ENCODE data around the gene BRF1.
"Not testable (repeated sequence)": the region's sequence is repeated elsewhere in the genome, so short reads cannot be mapped to it uniquely, and the experiment has no call there.

BRF1 gene

DNA sequence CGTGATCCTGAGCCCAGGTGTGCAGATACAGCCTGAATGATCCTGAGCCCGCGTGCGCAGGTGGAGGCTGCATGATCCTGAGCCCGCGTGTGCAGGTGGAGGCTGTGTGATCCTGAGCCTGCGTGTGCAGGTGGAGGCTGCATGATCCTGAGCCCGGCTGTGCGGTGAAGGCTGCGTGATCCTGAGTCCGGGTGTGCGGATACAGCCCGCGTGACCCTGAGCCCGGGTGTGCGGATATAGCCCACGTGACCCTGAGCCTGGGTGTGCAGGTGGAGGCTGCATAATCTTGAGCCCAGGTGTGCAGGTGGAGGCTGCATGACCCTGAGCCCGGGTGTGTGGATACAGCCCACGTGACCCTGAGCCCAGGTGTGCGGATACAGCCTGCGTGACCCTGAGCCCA lies 20.3 kb downstream of the BRF1 start:
- Histone ChIP-seq H3K9me3 (ENCODE audit: control insufficient read depth in 5 of 5, low read length in 5 of 5) (no peaks in the 10 kb centered on the region), H3K9ac (ENCODE audit: low read length in 5 of 5) (no peak overlapping the region), H3K4me3 (ENCODE audit: low read depth in 1 of 5, low read length in 5 of 5) (no peak overlapping the region), H3K27me3 (ENCODE audit: control insufficient read depth in 5 of 5, insufficient read depth in 4 of 5, low read length in 5 of 5) (no peaks in the 10 kb centered on the region), H3K27ac (ENCODE audit: low read depth, low read length) (no peak overlapping the region), H3K4me1 (ENCODE audit: control insufficient read depth in 5 of 5, insufficient read depth in 5 of 5, low read length in 5 of 5) (peaks cover 0 to 50% (median 26%) of the 10 kb centered on the region in 5 donors), H3K36me3 (ENCODE audit: control insufficient read depth in 5 of 5, insufficient read depth in 5 of 5, low read length in 5 of 5) (peaks cover 0 to 15% (median 3%) of the 10 kb centered on the region in 5 donors)

DNA sequence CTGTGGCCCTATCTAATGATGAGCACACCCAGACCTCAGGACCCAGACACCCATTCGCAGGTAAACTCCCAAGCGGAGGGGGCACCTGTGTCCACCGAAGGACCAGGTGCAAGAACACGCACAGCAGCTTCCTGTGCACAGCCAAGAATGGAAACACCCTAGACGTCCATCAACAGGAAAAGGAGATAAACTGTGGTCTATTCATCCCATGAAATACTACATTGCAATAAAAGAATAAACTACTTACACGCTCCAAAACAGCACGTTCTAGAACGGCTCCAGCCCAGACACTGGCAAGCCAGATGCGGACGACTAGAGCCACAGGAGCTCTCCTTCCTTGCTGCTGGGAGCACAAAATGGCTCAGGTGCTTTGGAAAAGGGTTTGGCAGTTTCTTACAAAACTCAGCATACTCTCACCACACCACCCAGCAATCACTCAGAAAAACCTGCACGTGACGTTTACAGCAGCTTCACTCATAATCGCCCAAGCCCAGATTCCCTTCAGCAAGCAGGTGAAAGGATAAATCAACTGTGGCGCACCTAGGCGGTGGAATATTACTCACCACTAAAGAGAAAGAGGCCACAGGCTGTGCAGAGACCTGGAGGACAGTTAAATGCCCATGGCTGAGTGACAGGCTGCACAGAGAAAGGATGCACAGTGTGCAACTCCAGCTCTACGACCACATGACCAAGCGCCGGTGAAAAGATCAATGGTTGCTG lies 21.0 kb downstream of the BRF1 start:
- H3K4me1 ChIP-seq (ENCODE audit: control insufficient read depth in 5 of 5, insufficient read depth in 5 of 5, low read length in 5 of 5), result peaks cover 3 to 54% (median 29%) of the 10 kb centered on the region in 5 donors
- H3K4me3 ChIP-seq (ENCODE audit: low read depth in 1 of 5, low read length in 5 of 5), result no peak overlapping the region
- no peak overlapping the region for H3K9ac ChIP-seq (ENCODE audit: low read length in 5 of 5)
- H3K27me3 ChIP-seq (ENCODE audit: control insufficient read depth in 5 of 5, insufficient read depth in 4 of 5, low read length in 5 of 5), result no peaks in the 10 kb centered on the region
- H3K36me3 ChIP-seq (ENCODE audit: control insufficient read depth in 5 of 5, insufficient read depth in 5 of 5, low read length in 5 of 5), result peaks cover 0 to 15% (median 3%) of the 10 kb centered on the region in 5 donors
- H3K9me3 ChIP-seq (ENCODE audit: control insufficient read depth in 5 of 5, low read length in 5 of 5), result no peaks in the 10 kb centered on the region
- no peak overlapping the region for H3K27ac ChIP-seq (ENCODE audit: low read depth, low read length)

DNA sequence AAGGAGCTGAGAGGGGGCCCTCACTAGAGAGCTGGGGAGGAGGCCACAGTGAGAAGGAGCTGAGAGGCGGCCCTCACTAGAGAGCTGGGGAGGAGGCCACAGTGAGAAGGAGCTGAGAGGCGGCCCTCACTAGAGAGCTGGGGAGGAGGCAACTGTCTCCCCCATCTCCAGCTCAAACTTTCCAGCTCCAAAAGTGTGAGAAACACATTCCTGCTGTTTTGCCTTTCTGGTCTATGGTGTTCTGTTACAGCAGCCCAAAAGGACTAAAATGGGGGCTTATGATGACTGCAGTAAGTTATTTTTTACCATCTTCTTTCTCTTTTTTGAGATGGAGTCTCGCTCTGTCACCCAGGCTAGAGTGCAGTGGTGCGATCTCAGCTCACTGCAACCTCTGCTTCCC lies 23.4 kb downstream of the BRF1 start:
- not testable (repeated sequence) for H3K4me3 ChIP-seq (ENCODE audit: low read depth in 1 of 5, low read length in 5 of 5); H3K27me3 ChIP-seq (ENCODE audit: control insufficient read depth in 5 of 5, insufficient read depth in 4 of 5, low read length in 5 of 5); H3K9me3 ChIP-seq (ENCODE audit: control insufficient read depth in 5 of 5, low read length in 5 of 5); H3K36me3 ChIP-seq (ENCODE audit: control insufficient read depth in 5 of 5, insufficient read depth in 5 of 5, low read length in 5 of 5)
- H3K4me1 ChIP-seq (ENCODE audit: control insufficient read depth in 5 of 5, insufficient read depth in 5 of 5, low read length in 5 of 5), result peaks cover 6 to 57% (median 30%) of the 10 kb centered on the region in 5 donors
- H3K9ac ChIP-seq (ENCODE audit: low read length in 5 of 5), result peak overlapping the region in 1 of 5 donors; percentile 25
- peak overlapping the region; percentile 50 for H3K27ac ChIP-seq (ENCODE audit: low read depth, low read length)

DNA sequence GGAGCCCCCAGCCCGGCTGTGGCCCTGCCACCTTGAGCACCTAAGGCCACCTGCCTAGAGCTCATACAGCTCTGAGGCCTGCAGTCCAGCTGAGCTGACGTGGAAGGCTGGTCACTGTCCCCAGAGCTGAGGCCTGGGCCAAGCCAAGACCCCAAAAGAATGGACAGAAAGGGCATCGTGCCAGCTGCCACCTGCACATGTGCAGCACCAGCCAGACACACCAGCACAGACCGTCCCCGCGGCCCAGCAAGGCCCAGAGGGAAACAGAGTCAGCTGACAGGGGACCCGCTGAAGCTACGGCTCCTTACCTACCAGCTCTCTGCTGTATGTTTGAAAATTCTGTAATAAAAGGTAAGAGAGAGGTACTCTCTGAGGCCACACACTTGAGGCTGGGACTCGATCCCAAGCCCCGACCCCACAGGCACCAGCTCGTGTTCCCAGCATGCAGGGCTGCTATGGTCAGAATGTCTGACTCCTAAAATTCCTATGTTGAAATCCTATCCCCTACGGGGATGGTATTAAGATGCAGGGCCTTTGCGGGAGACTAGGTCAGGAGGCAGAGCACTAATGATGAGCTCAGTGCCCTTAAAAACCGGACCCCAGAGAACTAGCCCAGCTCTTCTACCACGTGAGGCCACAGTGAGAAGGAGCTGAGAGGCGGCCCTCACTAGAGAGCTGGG lies 25.4 kb downstream of the BRF1 start:
- peaks cover 0 to 17% (median 9%) of the 10 kb centered on the region in 5 donors for H3K36me3 ChIP-seq (ENCODE audit: control insufficient read depth in 5 of 5, insufficient read depth in 5 of 5, low read length in 5 of 5)
- H3K27ac ChIP-seq (ENCODE audit: low read depth, low read length), result peak overlapping the region; percentile 90
- H3K4me1 ChIP-seq (ENCODE audit: control insufficient read depth in 5 of 5, insufficient read depth in 5 of 5, low read length in 5 of 5), result peaks cover 6 to 50% (median 26%) of the 10 kb centered on the region in 5 donors
- H3K9me3 ChIP-seq (ENCODE audit: control insufficient read depth in 5 of 5, low read length in 5 of 5), result no peaks in the 10 kb centered on the region
- H3K9ac ChIP-seq (ENCODE audit: low read length in 5 of 5), result peak overlapping the region in 2 of 5 donors; percentile 8 to 41
- H3K27me3 ChIP-seq (ENCODE audit: control insufficient read depth in 5 of 5, insufficient read depth in 4 of 5, low read length in 5 of 5), result no peaks in the 10 kb centered on the region
- peak overlapping the region in 1 of 5 donors; percentile 3 for H3K4me3 ChIP-seq (ENCODE audit: low read depth in 1 of 5, low read length in 5 of 5)

DNA sequence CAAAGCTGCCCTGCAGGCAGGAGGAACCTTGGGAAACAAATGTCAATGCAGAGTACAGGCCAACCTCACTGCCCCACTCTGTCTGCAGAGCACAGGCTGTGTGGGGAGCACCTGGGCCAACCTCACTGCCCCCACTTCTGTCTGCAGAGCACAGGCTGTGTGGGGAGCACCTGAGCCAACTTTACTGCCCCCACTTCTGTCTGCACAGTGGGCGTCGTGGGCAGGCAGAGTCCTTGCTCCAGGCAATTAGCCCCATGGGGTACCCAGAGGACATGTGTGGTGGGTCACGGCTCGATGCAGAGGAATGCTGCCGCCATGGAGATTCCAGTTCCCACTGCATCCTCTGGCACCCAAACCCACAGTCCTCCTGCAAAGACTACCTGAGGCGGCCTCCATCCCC lies 26.2 kb downstream of the BRF1 start:
- no peak overlapping the region for H3K9ac ChIP-seq (ENCODE audit: low read length in 5 of 5)
- H3K27ac ChIP-seq (ENCODE audit: low read depth, low read length), result peak overlapping the region; percentile 90
- no peaks in the 10 kb centered on the region for H3K27me3 ChIP-seq (ENCODE audit: control insufficient read depth in 5 of 5, insufficient read depth in 4 of 5, low read length in 5 of 5)
- peaks cover 6 to 50% (median 26%) of the 10 kb centered on the region in 5 donors for H3K4me1 ChIP-seq (ENCODE audit: control insufficient read depth in 5 of 5, insufficient read depth in 5 of 5, low read length in 5 of 5)
- no peak overlapping the region for H3K4me3 ChIP-seq (ENCODE audit: low read depth in 1 of 5, low read length in 5 of 5)
- no peaks in the 10 kb centered on the region for H3K9me3 ChIP-seq (ENCODE audit: control insufficient read depth in 5 of 5, low read length in 5 of 5)
- H3K36me3 ChIP-seq (ENCODE audit: control insufficient read depth in 5 of 5, insufficient read depth in 5 of 5, low read length in 5 of 5), result peaks cover 0 to 13% (median 8%) of the 10 kb centered on the region in 5 donors

- no peak overlapping the region for H3K27ac ChIP-seq (ENCODE audit: low read depth, low read length)
- no peak overlapping the region for H3K4me3 ChIP-seq (ENCODE audit: low read depth in 1 of 5, low read length in 5 of 5)
- peaks cover 0 to 24% (median 23%) of the 10 kb centered on the region in 5 donors for H3K36me3 ChIP-seq (ENCODE audit: control insufficient read depth in 5 of 5, insufficient read depth in 5 of 5, low read length in 5 of 5)
Measured at GRCh38 chr14:105273062-105273461, 27.7 kb downstream of the BRF1 start.

DNA sequence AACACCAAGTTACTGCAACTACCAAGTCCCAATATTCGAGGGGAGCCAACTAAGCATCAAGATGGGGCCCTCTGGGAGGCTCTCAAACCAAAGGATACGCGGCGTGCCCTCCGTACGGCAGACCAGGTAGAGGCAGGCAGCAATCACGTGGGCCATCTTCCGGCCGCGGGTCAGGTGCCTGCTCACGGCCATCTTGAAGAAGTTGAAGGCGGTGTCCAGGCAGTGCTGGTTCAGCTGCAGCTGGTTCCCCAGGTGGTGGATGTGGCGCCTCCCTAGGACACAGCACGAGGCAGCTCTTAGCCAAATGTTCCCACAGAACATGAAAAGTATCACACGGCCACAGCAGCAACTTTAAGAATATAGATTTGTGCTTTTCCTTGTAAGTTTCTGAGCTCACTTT lies 28.2 kb downstream of the BRF1 start:
- no peaks in the 10 kb centered on the region for H3K27me3 ChIP-seq (ENCODE audit: control insufficient read depth in 5 of 5, insufficient read depth in 4 of 5, low read length in 5 of 5)
- no peak overlapping the region for H3K9ac ChIP-seq (ENCODE audit: low read length in 5 of 5)
- H3K27ac ChIP-seq (ENCODE audit: low read depth, low read length), result no peak overlapping the region
- H3K9me3 ChIP-seq (ENCODE audit: control insufficient read depth in 5 of 5, low read length in 5 of 5), result no peaks in the 10 kb centered on the region
- H3K4me3 ChIP-seq (ENCODE audit: low read depth in 1 of 5, low read length in 5 of 5), result no peak overlapping the region
- peaks cover 6 to 42% (median 22%) of the 10 kb centered on the region in 5 donors for H3K4me1 ChIP-seq (ENCODE audit: control insufficient read depth in 5 of 5, insufficient read depth in 5 of 5, low read length in 5 of 5)
- peaks cover 0 to 28% (median 24%) of the 10 kb centered on the region in 5 donors for H3K36me3 ChIP-seq (ENCODE audit: control insufficient read depth in 5 of 5, insufficient read depth in 5 of 5, low read length in 5 of 5)

More at GRCh38 chr14:105273062-105273461, 27.7 kb downstream of the BRF1 start:
- Histone ChIP-seq H3K9me3 (ENCODE audit: control insufficient read depth in 5 of 5, low read length in 5 of 5) (no peaks in the 10 kb centered on the region), H3K9ac (ENCODE audit: low read length in 5 of 5) (no peak overlapping the region), H3K4me1 (ENCODE audit: control insufficient read depth in 5 of 5, insufficient read depth in 5 of 5, low read length in 5 of 5) (peaks cover 6 to 42% (median 20%) of the 10 kb centered on the region in 5 donors), H3K27me3 (ENCODE audit: control insufficient read depth in 5 of 5, insufficient read depth in 4 of 5, low read length in 5 of 5) (no peaks in the 10 kb centered on the region)

- peaks cover 6 to 40% (median 22%) of the 10 kb centered on the region in 5 donors for H3K4me1 ChIP-seq (ENCODE audit: control insufficient read depth in 5 of 5, insufficient read depth in 5 of 5, low read length in 5 of 5)
- H3K9ac ChIP-seq (ENCODE audit: low read length in 5 of 5), result no peak overlapping the region
- no peak overlapping the region for H3K4me3 ChIP-seq (ENCODE audit: low read depth in 1 of 5, low read length in 5 of 5)
- no peaks in the 10 kb centered on the region for H3K9me3 ChIP-seq (ENCODE audit: control insufficient read depth in 5 of 5, low read length in 5 of 5)
- H3K27ac ChIP-seq (ENCODE audit: low read depth, low read length), result no peak overlapping the region
- peaks cover 0 to 32% (median 24%) of the 10 kb centered on the region in 5 donors for H3K36me3 ChIP-seq (ENCODE audit: control insufficient read depth in 5 of 5, insufficient read depth in 5 of 5, low read length in 5 of 5)
- H3K27me3 ChIP-seq (ENCODE audit: control insufficient read depth in 5 of 5, insufficient read depth in 4 of 5, low read length in 5 of 5), result no peaks in the 10 kb centered on the region
Measured at GRCh38 chr14:105271224-105271890, 29.4 kb downstream of the BRF1 start.

DNA sequence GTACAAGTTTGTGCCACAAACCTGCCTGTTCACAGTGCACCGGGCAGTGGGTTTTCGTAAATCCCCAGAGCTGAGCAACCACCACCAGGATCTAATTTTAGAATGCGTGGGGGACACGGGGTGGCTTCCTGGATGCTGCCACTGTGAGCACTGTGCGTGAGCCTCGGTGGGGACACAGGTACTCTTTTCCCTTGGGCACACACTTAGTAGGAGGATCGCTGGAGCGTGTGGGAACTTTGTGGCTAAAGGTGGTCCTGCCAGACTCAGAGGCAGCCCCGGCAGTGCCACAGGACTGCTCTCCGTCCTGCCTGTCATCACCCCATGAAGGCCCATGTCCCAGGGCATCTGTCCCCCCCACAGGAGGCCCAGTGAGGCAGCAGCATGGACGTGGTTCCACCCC lies 31.4 kb downstream of the BRF1 start:
- H3K4me1 ChIP-seq (ENCODE audit: control insufficient read depth in 5 of 5, insufficient read depth in 5 of 5, low read length in 5 of 5), result peaks cover under 1 to 27% (median 8%) of the 10 kb centered on the region in 5 donors
- peaks cover 0 to 33% (median 26%) of the 10 kb centered on the region in 5 donors for H3K36me3 ChIP-seq (ENCODE audit: control insufficient read depth in 5 of 5, insufficient read depth in 5 of 5, low read length in 5 of 5)
- no peak overlapping the region for H3K27ac ChIP-seq (ENCODE audit: low read depth, low read length)
- H3K27me3 ChIP-seq (ENCODE audit: control insufficient read depth in 5 of 5, insufficient read depth in 4 of 5, low read length in 5 of 5), result no peaks in the 10 kb centered on the region
- H3K9ac ChIP-seq (ENCODE audit: low read length in 5 of 5), result no peak overlapping the region
- H3K4me3 ChIP-seq (ENCODE audit: low read depth in 1 of 5, low read length in 5 of 5), result no peak overlapping the region
- H3K9me3 ChIP-seq (ENCODE audit: control insufficient read depth in 5 of 5, low read length in 5 of 5), result no peaks in the 10 kb centered on the region

Data from subcutaneous abdominal adipose tissue (tissue), 5 donors.